ENCODE measurements around the gene TTC28.
"Not testable (repeated sequence)": the region's sequence is repeated elsewhere in the genome, so short reads cannot be mapped to it uniquely, and the experiment has no call there.

TTC28 gene

DNA sequence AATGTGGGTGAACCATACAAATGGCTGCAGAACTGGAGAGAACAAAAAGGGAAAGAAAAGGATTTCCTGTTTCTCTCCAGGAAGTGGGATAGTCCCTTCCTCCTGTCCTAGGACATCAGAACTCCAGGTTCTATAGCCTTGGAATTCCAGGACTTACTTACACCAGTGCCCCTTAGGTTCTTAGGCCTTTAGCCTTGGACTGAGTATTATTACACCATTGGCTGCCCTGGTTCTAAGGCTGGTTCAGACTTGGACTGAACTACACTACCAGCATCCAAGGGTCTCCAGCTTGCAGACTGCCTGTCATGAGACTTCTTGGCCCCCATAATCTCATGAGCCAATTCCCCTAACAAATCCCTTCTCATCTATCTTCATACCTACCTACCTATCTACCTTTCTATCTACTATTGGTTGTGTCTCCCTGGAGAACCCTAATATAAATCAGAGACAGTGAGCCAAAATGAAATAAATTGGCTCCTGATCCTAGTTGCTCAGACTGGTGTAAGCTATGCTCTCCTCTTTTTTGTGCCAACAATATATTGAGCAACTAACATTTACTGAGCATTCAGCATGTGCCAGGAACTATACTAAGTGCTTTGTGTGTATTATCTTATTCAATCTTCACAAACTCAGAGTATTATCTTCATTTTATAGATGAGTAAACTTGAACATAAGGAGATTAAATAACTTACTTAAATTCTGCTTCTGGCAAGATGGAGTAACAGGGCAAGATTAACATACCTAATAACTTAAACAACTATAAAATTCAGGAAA lies 303.7 kb downstream of the TTC28 start:
- Histone ChIP-seq H3K4me3 (ENCODE audit: low read length in 2 of 2) (no peak overlapping the region), H3K36me3 (ENCODE audit: control insufficient read depth in 2 of 2, insufficient read depth in 2 of 2, low read length in 2 of 2) (no peaks in the 10 kb centered on the region), H3K9ac (ENCODE audit: low read depth in 1 of 2, low read length in 2 of 2) (no peak overlapping the region), H3K4me1 (ENCODE audit: control insufficient read depth in 2 of 2, insufficient read depth in 2 of 2, low read length in 2 of 2) (no peaks in the 10 kb centered on the region), H3K9me3 (ENCODE audit: control insufficient read depth in 2 of 2, low read length in 2 of 2) (no peaks in the 10 kb centered on the region), H3K27ac (ENCODE audit: low read depth in 2 of 2, low read length in 2 of 2) (no peak overlapping the region), H3K27me3 (ENCODE audit: control insufficient read depth in 2 of 2, insufficient read depth in 2 of 2, low read length in 2 of 2) (no peaks in the 10 kb centered on the region)

DNA sequence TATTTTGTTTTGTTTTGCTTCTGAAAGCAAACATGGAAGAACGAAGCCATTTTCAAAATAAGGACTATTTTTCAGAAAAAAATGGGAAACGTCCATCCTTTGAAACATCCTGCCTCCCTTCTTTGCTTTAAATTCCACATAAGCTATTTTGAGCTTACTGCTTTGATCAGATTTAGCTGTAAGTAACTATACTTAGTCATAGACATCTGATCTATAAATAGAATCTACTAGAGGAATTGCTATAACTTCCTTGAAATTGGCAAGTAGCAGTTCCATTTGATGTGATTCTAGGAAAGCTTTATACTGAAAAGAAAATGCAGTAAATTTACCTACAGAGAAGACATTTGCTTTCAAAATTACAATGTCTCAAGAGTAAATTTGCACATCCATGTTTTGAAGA lies 305.8 kb downstream of the TTC28 start:
- no peaks in the 10 kb centered on the region for H3K36me3 ChIP-seq (ENCODE audit: control insufficient read depth in 2 of 2, insufficient read depth in 2 of 2, low read length in 2 of 2)
- no peak overlapping the region for H3K9ac ChIP-seq (ENCODE audit: low read depth in 1 of 2, low read length in 2 of 2)
- no peaks in the 10 kb centered on the region for H3K4me1 ChIP-seq (ENCODE audit: control insufficient read depth in 2 of 2, insufficient read depth in 2 of 2, low read length in 2 of 2)
- H3K27me3 ChIP-seq (ENCODE audit: control insufficient read depth in 2 of 2, insufficient read depth in 2 of 2, low read length in 2 of 2) = no peaks in the 10 kb centered on the region
- H3K9me3 ChIP-seq (ENCODE audit: control insufficient read depth in 2 of 2, low read length in 2 of 2) = no peaks in the 10 kb centered on the region
- no peak overlapping the region for H3K4me3 ChIP-seq (ENCODE audit: low read length in 2 of 2)
- no peak overlapping the region for H3K27ac ChIP-seq (ENCODE audit: low read depth in 2 of 2, low read length in 2 of 2)

DNA sequence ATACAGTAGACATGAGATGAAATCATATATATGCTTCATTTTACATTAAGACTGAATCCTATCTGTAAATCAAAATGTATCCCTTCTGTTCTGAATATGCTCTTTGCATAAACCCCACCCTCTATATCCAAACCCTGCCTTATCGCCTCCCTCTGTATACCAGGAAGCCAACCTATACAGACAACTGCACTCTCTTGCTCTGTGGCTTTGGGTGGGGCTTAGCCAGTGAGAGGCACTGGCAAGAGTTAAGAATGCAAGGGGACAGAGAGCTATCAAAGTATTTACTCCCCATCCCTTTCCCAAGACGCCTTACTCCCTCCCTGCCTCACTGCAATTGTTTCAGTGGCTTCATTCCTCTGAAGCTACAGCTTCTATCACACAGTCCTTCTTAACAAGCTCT lies 309.8 kb downstream of the TTC28 start:
- H3K4me3 ChIP-seq (ENCODE audit: low read length in 2 of 2) = no peak overlapping the region
- H3K27ac ChIP-seq (ENCODE audit: low read depth in 2 of 2, low read length in 2 of 2) = no peak overlapping the region
- H3K36me3 ChIP-seq (ENCODE audit: control insufficient read depth in 2 of 2, insufficient read depth in 2 of 2, low read length in 2 of 2) = no peaks in the 10 kb centered on the region
- H3K4me1 ChIP-seq (ENCODE audit: control insufficient read depth in 2 of 2, insufficient read depth in 2 of 2, low read length in 2 of 2) = no peaks in the 10 kb centered on the region
- H3K9me3 ChIP-seq (ENCODE audit: control insufficient read depth in 2 of 2, low read length in 2 of 2) = no peaks in the 10 kb centered on the region
- no peak overlapping the region for H3K9ac ChIP-seq (ENCODE audit: low read depth in 1 of 2, low read length in 2 of 2)
- H3K27me3 ChIP-seq (ENCODE audit: control insufficient read depth in 2 of 2, insufficient read depth in 2 of 2, low read length in 2 of 2) = no peaks in the 10 kb centered on the region

GRCh38 chr22:28366856-28367255 lies 312.8 kb downstream of the TTC28 start:
- H3K27me3 ChIP-seq (ENCODE audit: control insufficient read depth in 2 of 2, insufficient read depth in 2 of 2, low read length in 2 of 2) = no peaks in the 10 kb centered on the region
- H3K4me1 ChIP-seq (ENCODE audit: control insufficient read depth in 2 of 2, insufficient read depth in 2 of 2, low read length in 2 of 2) = no peaks in the 10 kb centered on the region
- H3K4me3 ChIP-seq (ENCODE audit: low read length in 2 of 2) = no peak overlapping the region
- H3K27ac ChIP-seq (ENCODE audit: low read depth in 2 of 2, low read length in 2 of 2) = no peak overlapping the region
- no peaks in the 10 kb centered on the region for H3K9me3 ChIP-seq (ENCODE audit: control insufficient read depth in 2 of 2, low read length in 2 of 2)
- no peaks in the 10 kb centered on the region for H3K36me3 ChIP-seq (ENCODE audit: control insufficient read depth in 2 of 2, insufficient read depth in 2 of 2, low read length in 2 of 2)
- no peak overlapping the region for H3K9ac ChIP-seq (ENCODE audit: low read depth in 1 of 2, low read length in 2 of 2)

DNA sequence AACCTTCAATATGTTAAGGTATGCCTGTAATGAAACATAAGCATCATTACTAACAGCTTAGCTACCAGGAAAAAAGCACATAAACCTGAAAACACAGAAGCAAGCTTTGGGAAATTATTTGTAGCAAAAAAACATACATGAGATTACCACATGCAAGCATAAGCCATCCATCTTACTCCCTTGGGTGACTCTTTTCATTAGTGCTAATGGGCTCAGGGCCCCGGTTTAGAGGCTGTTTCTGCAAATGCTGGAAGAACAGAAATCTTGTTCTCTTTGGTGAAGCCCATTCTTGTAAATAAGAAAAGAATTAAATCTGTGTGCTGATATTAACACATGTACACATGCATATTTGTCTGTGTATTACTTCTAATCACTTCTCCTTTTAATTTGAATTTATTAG lies 314.3 kb downstream of the TTC28 start:
- H3K4me3 ChIP-seq (ENCODE audit: low read length in 2 of 2) = no peak overlapping the region
- no peak overlapping the region for H3K27ac ChIP-seq (ENCODE audit: low read depth in 2 of 2, low read length in 2 of 2)
- no peaks in the 10 kb centered on the region for H3K9me3 ChIP-seq (ENCODE audit: control insufficient read depth in 2 of 2, low read length in 2 of 2)
- H3K4me1 ChIP-seq (ENCODE audit: control insufficient read depth in 2 of 2, insufficient read depth in 2 of 2, low read length in 2 of 2) = no peaks in the 10 kb centered on the region
- H3K27me3 ChIP-seq (ENCODE audit: control insufficient read depth in 2 of 2, insufficient read depth in 2 of 2, low read length in 2 of 2) = no peaks in the 10 kb centered on the region
- no peaks in the 10 kb centered on the region for H3K36me3 ChIP-seq (ENCODE audit: control insufficient read depth in 2 of 2, insufficient read depth in 2 of 2, low read length in 2 of 2)
- H3K9ac ChIP-seq (ENCODE audit: low read depth in 1 of 2, low read length in 2 of 2) = no peak overlapping the region

DNA sequence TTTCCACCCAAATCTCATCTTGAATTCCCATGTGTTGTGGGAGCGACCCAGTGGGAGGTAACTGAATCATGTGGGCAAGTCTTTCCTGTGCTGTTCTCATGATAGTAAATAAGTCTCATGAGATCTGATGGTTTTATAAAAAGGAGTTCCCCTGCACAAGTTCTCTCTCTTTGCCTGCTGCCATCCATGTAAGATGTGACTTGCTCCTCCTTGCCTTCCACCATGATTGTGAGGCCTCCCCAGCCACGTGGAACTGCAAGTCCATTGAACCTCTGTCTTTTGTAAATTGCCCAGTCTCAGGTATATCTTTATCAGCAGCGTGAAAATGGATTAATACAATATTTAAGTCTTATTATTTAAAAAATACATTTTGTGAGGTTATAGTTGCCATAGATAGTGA lies 315.5 kb downstream of the TTC28 start:
- not testable (repeated sequence) for H3K4me3 ChIP-seq (ENCODE audit: low read length in 2 of 2); H3K27me3 ChIP-seq (ENCODE audit: control insufficient read depth in 2 of 2, insufficient read depth in 2 of 2, low read length in 2 of 2); H3K27ac ChIP-seq (ENCODE audit: low read depth in 2 of 2, low read length in 2 of 2); H3K36me3 ChIP-seq (ENCODE audit: control insufficient read depth in 2 of 2, insufficient read depth in 2 of 2, low read length in 2 of 2); H3K9me3 ChIP-seq (ENCODE audit: control insufficient read depth in 2 of 2, low read length in 2 of 2); H3K9ac ChIP-seq (ENCODE audit: low read depth in 1 of 2, low read length in 2 of 2); H3K4me1 ChIP-seq (ENCODE audit: control insufficient read depth in 2 of 2, insufficient read depth in 2 of 2, low read length in 2 of 2)

DNA sequence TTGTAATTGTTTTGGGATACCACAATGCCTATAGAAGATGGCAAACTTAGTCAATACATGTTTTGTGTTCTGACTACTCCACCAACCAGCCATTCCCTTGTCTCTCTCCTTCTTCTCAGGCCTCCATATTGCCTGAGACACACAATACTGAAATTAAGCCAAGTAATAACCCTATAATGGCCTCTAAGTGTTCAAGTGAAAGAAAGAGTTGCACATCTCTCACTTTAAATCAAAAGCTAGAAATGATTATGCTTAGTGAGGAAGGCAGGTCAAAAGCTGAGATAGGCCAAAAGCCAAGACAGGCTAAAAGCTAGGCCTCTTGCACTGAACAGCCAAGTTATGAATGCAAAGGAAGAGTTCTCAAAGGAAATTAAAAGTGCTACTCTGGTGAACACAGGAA lies 318.7 kb downstream of the TTC28 start:
- Histone ChIP-seq H3K9ac (ENCODE audit: low read depth in 1 of 2, low read length in 2 of 2) (no peak overlapping the region), H3K27me3 (ENCODE audit: control insufficient read depth in 2 of 2, insufficient read depth in 2 of 2, low read length in 2 of 2) (no peaks in the 10 kb centered on the region), H3K4me1 (ENCODE audit: control insufficient read depth in 2 of 2, insufficient read depth in 2 of 2, low read length in 2 of 2) (no peaks in the 10 kb centered on the region), H3K36me3 (ENCODE audit: control insufficient read depth in 2 of 2, insufficient read depth in 2 of 2, low read length in 2 of 2) (no peaks in the 10 kb centered on the region), H3K27ac (ENCODE audit: low read depth in 2 of 2, low read length in 2 of 2) (no peak overlapping the region), H3K4me3 (ENCODE audit: low read length in 2 of 2) (no peak overlapping the region), H3K9me3 (ENCODE audit: control insufficient read depth in 2 of 2, low read length in 2 of 2) (no peaks in the 10 kb centered on the region)

- Histone ChIP-seq H3K27ac (ENCODE audit: low read depth in 2 of 2, low read length in 2 of 2) (no peak overlapping the region), H3K4me1 (ENCODE audit: control insufficient read depth in 2 of 2, insufficient read depth in 2 of 2, low read length in 2 of 2) (no peaks in the 10 kb centered on the region), H3K36me3 (ENCODE audit: control insufficient read depth in 2 of 2, insufficient read depth in 2 of 2, low read length in 2 of 2) (no peaks in the 10 kb centered on the region), H3K9ac (ENCODE audit: low read depth in 1 of 2, low read length in 2 of 2) (no peak overlapping the region), H3K27me3 (ENCODE audit: control insufficient read depth in 2 of 2, insufficient read depth in 2 of 2, low read length in 2 of 2) (no peaks in the 10 kb centered on the region), H3K4me3 (ENCODE audit: low read length in 2 of 2) (no peak overlapping the region), H3K9me3 (ENCODE audit: control insufficient read depth in 2 of 2, low read length in 2 of 2) (no peaks in the 10 kb centered on the region)
These were observed 321.3 kb downstream of the TTC28 start for GRCh38 chr22:28358312-28358711.

GRCh38 chr22:28357193-28357592 lies 322.4 kb downstream of the TTC28 start:
- Histone ChIP-seq H3K4me3 (ENCODE audit: low read length in 2 of 2) (no peak overlapping the region), H3K4me1 (ENCODE audit: control insufficient read depth in 2 of 2, insufficient read depth in 2 of 2, low read length in 2 of 2) (no peaks in the 10 kb centered on the region), H3K9me3 (ENCODE audit: control insufficient read depth in 2 of 2, low read length in 2 of 2) (no peaks in the 10 kb centered on the region), H3K27me3 (ENCODE audit: control insufficient read depth in 2 of 2, insufficient read depth in 2 of 2, low read length in 2 of 2) (no peaks in the 10 kb centered on the region), H3K27ac (ENCODE audit: low read depth in 2 of 2, low read length in 2 of 2) (no peak overlapping the region), H3K36me3 (ENCODE audit: control insufficient read depth in 2 of 2, insufficient read depth in 2 of 2, low read length in 2 of 2) (no peaks in the 10 kb centered on the region), H3K9ac (ENCODE audit: low read depth in 1 of 2, low read length in 2 of 2) (no peak overlapping the region)

DNA sequence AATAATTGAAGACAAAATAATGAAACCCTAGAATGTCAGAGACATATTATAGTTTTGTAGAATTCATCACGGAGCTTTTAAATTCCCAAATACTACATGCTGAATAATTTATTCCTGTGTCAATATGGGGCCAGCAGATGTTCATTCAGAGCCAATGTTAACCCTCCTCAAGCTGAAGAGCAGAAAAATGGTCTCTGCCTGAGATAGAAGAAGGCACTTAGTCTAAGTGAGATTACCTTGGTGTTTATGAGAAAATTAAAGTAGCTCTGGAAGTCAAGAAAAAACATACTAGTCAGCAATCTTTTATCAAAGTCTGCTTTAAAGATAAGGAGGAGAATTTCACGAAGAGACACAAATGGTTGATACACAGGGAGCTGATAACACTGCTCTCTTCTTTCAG lies 328.2 kb downstream of the TTC28 start:
- no peaks in the 10 kb centered on the region for H3K36me3 ChIP-seq (ENCODE audit: control insufficient read depth in 2 of 2, insufficient read depth in 2 of 2, low read length in 2 of 2)
- H3K27me3 ChIP-seq (ENCODE audit: control insufficient read depth in 2 of 2, insufficient read depth in 2 of 2, low read length in 2 of 2) = no peaks in the 10 kb centered on the region
- no peak overlapping the region for H3K4me3 ChIP-seq (ENCODE audit: low read length in 2 of 2)
- no peak overlapping the region for H3K9ac ChIP-seq (ENCODE audit: low read depth in 1 of 2, low read length in 2 of 2)
- H3K9me3 ChIP-seq (ENCODE audit: control insufficient read depth in 2 of 2, low read length in 2 of 2) = no peaks in the 10 kb centered on the region
- H3K27ac ChIP-seq (ENCODE audit: low read depth in 2 of 2, low read length in 2 of 2) = no peak overlapping the region
- H3K4me1 ChIP-seq (ENCODE audit: control insufficient read depth in 2 of 2, insufficient read depth in 2 of 2, low read length in 2 of 2) = no peaks in the 10 kb centered on the region

All from mucosa of rectum (tissue), 2 donors.